Mucosa of rectum (tissue), 2 donors: ENCODE measurements around the gene ABHD17C.
A peak's percentile ranks its signal among the peaks of the same experiment; 100 is the strongest.
"Not testable (repeated sequence)": the region's sequence is repeated elsewhere in the genome, so short reads cannot be mapped to it uniquely, and the experiment has no call there.

Experiments used
- H3K27ac ChIP-seq, 2 donors: one replicate each; pipeline ENCODE4 v1.7.0; 2013; ENCODE audit warnings: inconsistent platforms in 2 of 2, low read depth in 2 of 2, low read length in 2 of 2
- H3K27me3 ChIP-seq, 2 donors: one replicate each; pipeline ENCODE4 v1.7.0; 2013; ENCODE audit warnings: low read length in 2 of 2; ENCODE audit not compliant: control insufficient read depth in 2 of 2, insufficient read depth in 2 of 2
- H3K36me3 ChIP-seq, 2 donors: one replicate each; pipeline ENCODE4 v1.7.0; 2013; ENCODE audit warnings: low read length in 2 of 2; ENCODE audit not compliant: control insufficient read depth in 2 of 2, insufficient read depth in 2 of 2
- H3K4me1 ChIP-seq, 2 donors: one replicate each; pipeline ENCODE4 v1.7.0; 2013; ENCODE audit warnings: low read length in 2 of 2, mild to moderate bottlenecking in 1 of 2; ENCODE audit not compliant: control insufficient read depth in 2 of 2, insufficient read depth in 2 of 2
- H3K4me3 ChIP-seq, 2 donors: one replicate each; pipeline ENCODE4 v1.7.0; 2013; ENCODE audit warnings: low read length in 2 of 2
- H3K9ac ChIP-seq, 2 donors: one replicate each; pipeline ENCODE4 v1.7.0; 2013; ENCODE audit warnings: low read length in 2 of 2, low read depth in 1 of 2, mild to moderate bottlenecking in 1 of 2
- H3K9me3 ChIP-seq, 2 donors: one replicate each; pipeline ENCODE4 v1.7.0; 2013; ENCODE audit warnings: low read length in 2 of 2; ENCODE audit not compliant: control insufficient read depth in 2 of 2
- donor health status: healthy.
- donor health status: Normal muscosa, but diverticular disease.

ABHD17C gene

GRCh38 chr15:80695099-80695910, at the start of gene ABHD17C:
Gene ABHD17C (plus strand): TSS chr15:80695310. CDS start chr15:80695430, 120 bp downstream.
- Histone ChIP-seq H3K4me3 (peak within 1 kb of the TSS; percentile 89 to 93), H3K27ac (peak within 1 kb of the TSS; percentile 85 to 96), H3K27me3 (no peaks in the 10 kb centered on the region), H3K9me3 (no peaks in the 10 kb centered on the region), H3K36me3 (peaks cover 0 to 6% of the 10 kb centered on the region in 2 donors), H3K9ac (peak within 1 kb of the TSS; percentile 89 to 94), H3K4me1 (peaks cover 5 to 26% of the 10 kb centered on the region in 2 donors)

GRCh38 chr15:80645494-80646065, 49.5 kb upstream of the ABHD17C start:
- Histone ChIP-seq H3K9ac (no peak overlapping the region), H3K4me1 (no peaks in the 10 kb centered on the region), H3K9me3 (peaks cover 0 to 4% of the 10 kb centered on the region in 2 donors), H3K27ac (peak overlapping the region in 1 of 2 donors; percentile 23), H3K36me3 (no peaks in the 10 kb centered on the region), H3K4me3 (no peak overlapping the region), H3K27me3 (no peaks in the 10 kb centered on the region)

- not testable (repeated sequence) for H3K9me3 ChIP-seq, H3K4me1 ChIP-seq
Measured at GRCh38 chr15:80647424-80647823, 47.7 kb upstream of the ABHD17C start.

GRCh38 chr15:80654299-80654698, 40.8 kb upstream of the ABHD17C start:
- Histone ChIP-seq H3K27me3 (no peaks in the 10 kb centered on the region), H3K36me3 (no peaks in the 10 kb centered on the region), H3K9ac (no peak overlapping the region), H3K4me3 (no peak overlapping the region), H3K27ac (no peak overlapping the region), H3K9me3 (no peaks in the 10 kb centered on the region), H3K4me1 (peaks cover 0 to 1% of the 10 kb centered on the region in 2 donors)

More at GRCh38 chr15:80647424-80647823, 47.7 kb upstream of the ABHD17C start:
- not testable (repeated sequence) for H3K4me3 ChIP-seq, H3K36me3 ChIP-seq, H3K27me3 ChIP-seq, H3K9ac ChIP-seq, H3K27ac ChIP-seq

- Histone ChIP-seq H3K9me3 (no peaks in the 10 kb centered on the region), H3K4me1 (peaks cover 3 to 20% of the 10 kb centered on the region in 2 donors), H3K27ac (no peak overlapping the region), H3K4me3 (no peak overlapping the region), H3K36me3 (no peaks in the 10 kb centered on the region), H3K9ac (no peak overlapping the region), H3K27me3 (no peaks in the 10 kb centered on the region)
Measured at GRCh38 chr15:80659375-80659774, 35.7 kb upstream of the ABHD17C start.

GRCh38 chr15:80660119-80660518, 35.0 kb upstream of the ABHD17C start:
- no peaks in the 10 kb centered on the region for H3K9me3 ChIP-seq
- H3K27me3 ChIP-seq, result no peaks in the 10 kb centered on the region
- peak overlapping the region in 1 of 2 donors; percentile 46 for H3K27ac ChIP-seq
- peaks cover 3 to 20% of the 10 kb centered on the region in 2 donors for H3K4me1 ChIP-seq
- H3K4me3 ChIP-seq, result no peak overlapping the region
- H3K9ac ChIP-seq, result no peak overlapping the region
- no peaks in the 10 kb centered on the region for H3K36me3 ChIP-seq

GRCh38 chr15:80662129-80662528, 33.0 kb upstream of the ABHD17C start:
- H3K9me3 ChIP-seq, result no peaks in the 10 kb centered on the region
- H3K27me3 ChIP-seq, result no peaks in the 10 kb centered on the region
- no peak overlapping the region for H3K9ac ChIP-seq
- no peak overlapping the region for H3K4me3 ChIP-seq
- peaks cover 3 to 20% of the 10 kb centered on the region in 2 donors for H3K4me1 ChIP-seq
- H3K27ac ChIP-seq, result peak overlapping the region in 1 of 2 donors; percentile 42
- no peaks in the 10 kb centered on the region for H3K36me3 ChIP-seq

- H3K9me3 ChIP-seq, result no peaks in the 10 kb centered on the region
- no peak overlapping the region for H3K4me3 ChIP-seq
- H3K27ac ChIP-seq, result peak overlapping the region in 1 of 2 donors; percentile 44
- no peaks in the 10 kb centered on the region for H3K36me3 ChIP-seq
- no peaks in the 10 kb centered on the region for H3K27me3 ChIP-seq
- peaks cover 3 to 20% of the 10 kb centered on the region in 2 donors for H3K4me1 ChIP-seq
- no peak overlapping the region for H3K9ac ChIP-seq
Measured at GRCh38 chr15:80662757-80663553, 32.2 kb upstream of the ABHD17C start.

- H3K9ac ChIP-seq, result no peak overlapping the region
- no peaks in the 10 kb centered on the region for H3K27me3 ChIP-seq
- no peak overlapping the region for H3K27ac ChIP-seq
- H3K9me3 ChIP-seq, result no peaks in the 10 kb centered on the region
- H3K36me3 ChIP-seq, result no peaks in the 10 kb centered on the region
- no peak overlapping the region for H3K4me3 ChIP-seq
- H3K4me1 ChIP-seq, result peaks cover 0 to 11% of the 10 kb centered on the region in 2 donors
Measured at GRCh38 chr15:80665151-80665550, 30.0 kb upstream of the ABHD17C start.

- no peaks in the 10 kb centered on the region for H3K9me3 ChIP-seq
- peaks cover 0 to 1% of the 10 kb centered on the region in 2 donors for H3K4me1 ChIP-seq
- H3K27me3 ChIP-seq, result no peaks in the 10 kb centered on the region
- H3K36me3 ChIP-seq, result no peaks in the 10 kb centered on the region
- no peak overlapping the region for H3K27ac ChIP-seq
- H3K9ac ChIP-seq, result no peak overlapping the region
- no peak overlapping the region for H3K4me3 ChIP-seq
Measured at GRCh38 chr15:80667936-80668335, 27.2 kb upstream of the ABHD17C start.
